Testis (tissue), 3 donors: Measurements from ENCODE around the gene POU3F1. TPM values are rescaled to one million over a fixed set of nuclear protein-coding genes. Genes with fewer than 3 reads are reported as not detected.

Experiments
- DNase-seq: peaks from one replicate; pipeline ENCODE4 v3.0.0-alpha.2; 2019
- H3K27ac ChIP-seq, 2 donors: fragments of 200-600 bp; sonication (generic); one replicate each; pipeline ENCODE4 v1.5.1; 2019
- H3K27me3 ChIP-seq: fragments of 200-600 bp; sonication (generic); one replicate; pipeline ENCODE4 v1.5.1; 2019
- H3K36me3 ChIP-seq: fragments of 200-600 bp; sonication (generic); one replicate; pipeline ENCODE4 v1.5.1; 2017; ENCODE audit warnings: low read depth; ENCODE audit errors: missing control alignments
- H3K4me1 ChIP-seq: fragments of 200-600 bp; sonication (generic); one replicate; pipeline ENCODE4 v1.5.1; 2019
- H3K4me3 ChIP-seq, 2 donors: fragments of 200-600 bp; sonication (generic); one replicate each; pipeline ENCODE4 v1.5.1; 2017 to 2019
- H3K9me3 ChIP-seq: fragments of 200-600 bp; sonication (generic); one replicate; pipeline ENCODE4 v1.5.1; 2017
- CTCF ChIP-seq, 3 experiments: fragments of 450-650 bp in 2 of 3; fragments of 200-600 bp in 1 of 3; sonication (generic) in 1 of 3; IDR thresholded peaks; one replicate each; pipeline ENCODE4 v1.5.1; 2016 to 2019; ENCODE audit warnings: antibody characterized with exemption in 3 of 3, mild to moderate bottlenecking in 2 of 3, moderate library complexity in 1 of 3
- POLR2A ChIP-seq: fragments of 450-650 bp; IDR thresholded peaks from one replicate; pipeline ENCODE4 v1.6.1; 2017; ENCODE audit warnings: antibody characterized with exemption, mild to moderate bottlenecking, moderate library complexity
- WGBS, 2 donors: methylation state at CpG; one replicate each; pipeline ENCODE4 v1.1.5; 2018; 5-methylcytosine and 5-hydroxymethylcytosine counted together
- intact Hi-C: fragments of 100-400 bp; cut with DNase I; formaldehyde crosslinking; loops from one replicate; pipeline ENCODE4 v1.15.1; 2023; ENCODE audit warnings: low total_unique reads
- polyA plus RNA-seq: library from polyadenylated mRNA; stranded (reverse); fragments of 350-450 nt; fragmentation: Illumina TruSeq; extraction: RNeasy Lipid Tissue Mini Kit (QIAGEN cat#74804); gene quantifications from one replicate; pipeline ENCODE4 v1.2.3, GENCODE V29; 2014; ENCODE audit warnings: low read depth, low replicate concordance; ENCODE audit not compliant: insufficient read depth
- total RNA-seq, 2 donors: library from RNA; depleted of rRNA; stranded (reverse); fragments of >200 nt; gene quantifications; one replicate each; pipeline ENCODE4 v1.2.3, GENCODE V29; 2016

Gene POU3F1
- total and polyA plus RNA-seq, 3 donors from 2014 or later = 1.6 to 6.8 (median 6.0) TPM

- 94 to 98% methylated on average over 2 of the region's 2 CpGs for WGBS, 2 donors
- TF ChIP-seq POLR2A (no peak), CTCF (IDR thresholded peaks at IDR 0.05) (no peak)
- H3K9me3 ChIP-seq = no peaks in the 10 kb centered on the region
- H3K4me1 ChIP-seq = peaks cover 10% of the 10 kb centered on the region
- no peak overlapping the region for H3K4me3 ChIP-seq
- no peak overlapping the region for H3K27ac ChIP-seq
- intact Hi-C loops = no loop called here
- no peaks in the 10 kb centered on the region for H3K36me3 ChIP-seq
- H3K27me3 ChIP-seq = no peaks in the 10 kb centered on the region
- DNase-seq = no peak
Observed at GRCh38 chr1:38020396-38020795, 26.2 kb downstream of the POU3F1 start.

- WGBS, 2 donors = 77 to 81% methylated on average over 6 of the region's 6 CpGs
Observed at GRCh38 chr1:38018864-38019343, 27.7 kb downstream of the POU3F1 start.

DNA sequence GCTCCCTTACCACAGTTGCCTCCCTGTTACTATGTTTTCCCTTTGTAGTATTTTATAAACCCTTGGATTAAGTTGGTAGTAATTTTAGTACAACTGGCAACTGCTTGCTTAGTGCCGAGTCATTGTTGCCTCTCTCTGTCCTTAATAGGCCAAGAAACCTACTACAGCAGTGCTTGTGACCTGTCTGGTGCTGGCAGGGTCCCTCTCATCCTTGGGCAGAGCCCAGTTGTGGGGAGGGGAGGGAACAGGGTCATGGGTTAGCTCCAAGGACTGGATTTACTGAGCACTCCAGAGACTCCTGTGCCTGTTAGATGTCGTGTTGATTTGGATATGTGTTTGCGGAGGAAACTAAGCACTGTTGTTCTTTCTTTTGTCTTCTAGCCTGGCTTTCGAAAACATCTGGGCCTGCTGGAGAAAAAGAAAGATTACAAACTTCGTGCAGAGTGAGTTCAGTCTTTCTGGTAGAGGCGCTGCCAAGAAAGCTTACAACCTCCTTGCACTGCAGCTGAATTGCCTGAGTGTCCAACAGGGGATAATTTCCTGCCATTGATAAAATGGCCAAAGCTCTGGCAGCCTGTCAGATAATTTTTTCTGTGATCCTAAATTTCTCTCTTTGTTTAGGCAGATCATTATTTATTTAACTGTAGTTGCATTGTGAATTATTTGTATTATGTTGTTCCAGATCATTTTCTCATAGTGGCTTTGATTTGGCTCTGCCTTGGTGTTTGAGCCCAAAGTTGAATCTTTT is 30.4 kb downstream of the POU3F1 start:
- intact Hi-C loops = no loop called here
- no peaks in the 10 kb centered on the region for H3K27me3 ChIP-seq
- WGBS, 2 donors = 36 to 45% methylated on average over 6 of the region's 6 CpGs
- TF ChIP-seq CTCF (IDR thresholded peaks at IDR 0.05) = no peak
- no peak for TF ChIP-seq POLR2A
- H3K27ac ChIP-seq = peak overlapping the region in 1 of 2 donors; percentile 74
- no peaks in the 10 kb centered on the region for H3K9me3 ChIP-seq
- peaks cover 24% of the 10 kb centered on the region for H3K4me1 ChIP-seq
- no peak for DNase-seq
- no peak overlapping the region for H3K4me3 ChIP-seq
- H3K36me3 ChIP-seq = no peaks in the 10 kb centered on the region

More at GRCh38 chr1:38018864-38019343, 27.7 kb downstream of the POU3F1 start:
- H3K4me1 ChIP-seq = peaks cover 15% of the 10 kb centered on the region
- H3K4me3 ChIP-seq = no peak overlapping the region
- no peak overlapping the region for H3K27ac ChIP-seq
- no peaks in the 10 kb centered on the region for H3K9me3 ChIP-seq
- no peak for DNase-seq
- no peaks in the 10 kb centered on the region for H3K36me3 ChIP-seq
- no peaks in the 10 kb centered on the region for H3K27me3 ChIP-seq
- TF ChIP-seq CTCF (IDR thresholded peaks at IDR 0.05) = peak in 2 of 3 experiments; percentile 37 to 48
- no peak for TF ChIP-seq POLR2A
- intact Hi-C loops = no loop called here

DNA sequence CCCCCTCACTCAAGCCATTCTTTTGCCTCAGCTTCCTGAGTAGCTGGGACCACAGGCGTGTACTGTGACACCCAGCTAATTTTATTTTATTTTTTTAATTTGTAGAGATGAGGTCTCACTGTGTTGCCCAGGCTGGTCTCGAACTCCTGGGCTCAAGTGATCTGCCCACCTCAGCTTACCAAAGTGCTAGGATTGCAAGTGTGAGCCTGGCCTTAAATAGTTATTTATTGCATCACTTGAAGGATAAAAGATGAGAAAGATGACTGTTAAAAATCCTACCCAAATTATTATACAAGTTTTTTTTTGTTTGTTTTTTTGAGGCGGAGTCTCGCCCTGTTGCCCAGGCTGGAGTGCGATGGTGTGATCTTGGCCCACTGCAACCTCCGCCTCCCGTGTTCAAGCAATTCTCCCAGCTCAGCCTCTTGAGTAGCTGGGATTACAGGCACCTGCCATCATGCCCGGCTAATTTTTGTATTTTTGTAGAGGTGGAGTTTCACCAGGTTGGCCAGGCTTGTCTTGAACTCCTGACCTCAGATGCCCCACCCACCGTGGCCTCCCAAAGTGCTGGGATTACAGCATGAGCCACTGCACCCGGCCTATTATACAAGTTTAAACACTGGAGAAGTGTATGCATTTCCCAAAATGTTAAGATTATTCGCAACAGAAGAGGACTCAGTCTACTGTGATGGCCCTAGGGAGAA is 31.7 kb downstream of the POU3F1 start:
- H3K27me3 ChIP-seq = no peaks in the 10 kb centered on the region
- H3K27ac ChIP-seq = peak overlapping the region in 1 of 2 donors; percentile 74
- peaks cover 28% of the 10 kb centered on the region for H3K4me1 ChIP-seq
- no peaks in the 10 kb centered on the region for H3K36me3 ChIP-seq
- no peak for TF ChIP-seq POLR2A
- TF ChIP-seq CTCF (IDR thresholded peaks at IDR 0.05) = no peak
- no peaks in the 10 kb centered on the region for H3K9me3 ChIP-seq
- intact Hi-C loops = no loop called here
- WGBS, 2 donors = 84 to 88% methylated on average over 11 of the region's 11 CpGs
- DNase-seq = no peak
- H3K4me3 ChIP-seq = no peak overlapping the region
